HPDE6-E6E7 (cell line): Measurements from ENCODE around the gene PHAF1.

Source experiments
- DNase-seq: peaks from one replicate; pipeline ENCODE4 v3.0.0; 2011; ENCODE audit warnings: missing footprints; ENCODE audit errors: extremely low spot score

Gene PHAF1

DNA sequence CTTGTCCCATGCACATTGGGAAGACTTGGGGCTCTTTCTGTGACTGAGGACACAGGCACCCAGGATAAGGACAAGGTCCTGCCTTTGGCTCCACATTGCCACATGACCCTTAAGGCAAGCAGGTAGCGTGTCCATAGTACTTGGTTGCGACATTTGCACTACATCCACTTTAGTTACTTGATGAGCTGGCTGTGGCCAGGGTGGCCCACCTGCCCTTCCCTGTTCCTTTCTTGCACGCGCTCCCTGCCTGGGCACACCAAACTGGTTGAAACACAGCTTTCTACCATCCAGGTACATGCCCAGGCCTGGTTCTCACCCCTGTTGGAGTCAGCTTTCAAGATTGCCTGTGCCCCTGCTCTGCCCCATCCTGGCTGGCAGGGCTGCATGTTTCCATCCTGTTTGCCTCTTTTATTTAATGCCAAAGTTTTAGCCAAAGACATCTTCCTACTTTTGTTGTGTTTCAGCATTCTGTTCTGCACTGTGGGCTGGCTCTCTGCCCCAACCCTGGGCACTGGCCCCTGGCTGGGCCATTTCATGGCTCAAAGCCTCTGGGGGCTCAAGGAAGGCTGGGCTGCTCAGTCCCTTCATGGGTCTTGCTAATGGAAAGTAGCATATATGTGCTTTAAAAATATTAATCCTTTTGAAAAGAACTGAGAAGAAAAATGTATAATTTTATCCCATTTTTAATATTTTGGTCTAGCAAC, 37.8 kb downstream of the PHAF1 start:
- no peak for DNase-seq

DNA sequence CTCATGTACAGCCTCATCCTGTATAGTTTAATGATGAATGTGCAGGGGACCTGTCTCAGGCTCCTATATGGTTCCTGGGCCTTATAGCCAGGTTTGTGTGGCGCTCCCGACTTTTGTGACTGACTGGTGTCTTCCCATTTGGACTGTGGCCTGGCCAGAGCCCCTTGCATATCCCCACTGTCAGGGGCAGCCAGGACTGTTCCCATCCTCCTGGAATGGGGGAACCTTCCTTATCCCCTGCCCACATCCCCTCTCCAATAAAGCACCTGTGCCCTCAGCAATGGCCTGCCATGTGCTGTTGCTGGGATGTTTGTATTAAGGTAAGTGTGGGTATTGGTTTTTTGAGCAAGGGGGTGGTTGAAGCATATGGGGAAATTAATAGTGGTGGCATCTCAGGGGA, 38.5 kb downstream of the PHAF1 start:
- DNase-seq: no peak

DNA sequence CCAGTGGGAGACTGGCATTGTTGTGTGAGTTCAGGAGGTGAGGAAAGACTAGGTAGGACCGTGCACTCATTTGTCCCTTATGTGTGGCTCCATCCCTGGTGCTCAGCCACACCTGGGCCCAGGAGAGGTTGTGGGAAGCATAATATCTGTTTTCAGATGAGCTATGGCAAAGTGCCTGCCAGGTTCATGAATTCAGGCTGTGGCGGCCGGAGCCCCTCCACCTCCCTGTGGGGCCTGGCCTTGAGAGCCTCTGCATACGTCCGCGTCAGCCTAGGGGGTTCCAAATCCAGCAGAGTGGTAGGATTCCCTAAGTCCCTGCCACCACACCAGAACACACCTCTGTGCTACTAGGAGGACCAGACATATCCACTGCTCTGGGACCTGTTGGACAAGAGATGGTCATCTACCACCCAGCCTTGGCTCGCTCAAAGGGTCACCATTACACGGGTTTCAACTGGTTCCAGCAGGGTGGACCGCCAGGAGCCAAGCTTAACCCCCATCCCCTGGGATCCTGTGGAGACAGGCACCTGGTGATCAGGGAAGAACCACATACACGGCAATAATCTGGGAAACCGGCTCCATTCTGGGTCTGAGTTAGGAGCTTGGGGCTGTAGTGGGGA, 39.0 kb downstream of the PHAF1 start:
- no peak for DNase-seq

DNA sequence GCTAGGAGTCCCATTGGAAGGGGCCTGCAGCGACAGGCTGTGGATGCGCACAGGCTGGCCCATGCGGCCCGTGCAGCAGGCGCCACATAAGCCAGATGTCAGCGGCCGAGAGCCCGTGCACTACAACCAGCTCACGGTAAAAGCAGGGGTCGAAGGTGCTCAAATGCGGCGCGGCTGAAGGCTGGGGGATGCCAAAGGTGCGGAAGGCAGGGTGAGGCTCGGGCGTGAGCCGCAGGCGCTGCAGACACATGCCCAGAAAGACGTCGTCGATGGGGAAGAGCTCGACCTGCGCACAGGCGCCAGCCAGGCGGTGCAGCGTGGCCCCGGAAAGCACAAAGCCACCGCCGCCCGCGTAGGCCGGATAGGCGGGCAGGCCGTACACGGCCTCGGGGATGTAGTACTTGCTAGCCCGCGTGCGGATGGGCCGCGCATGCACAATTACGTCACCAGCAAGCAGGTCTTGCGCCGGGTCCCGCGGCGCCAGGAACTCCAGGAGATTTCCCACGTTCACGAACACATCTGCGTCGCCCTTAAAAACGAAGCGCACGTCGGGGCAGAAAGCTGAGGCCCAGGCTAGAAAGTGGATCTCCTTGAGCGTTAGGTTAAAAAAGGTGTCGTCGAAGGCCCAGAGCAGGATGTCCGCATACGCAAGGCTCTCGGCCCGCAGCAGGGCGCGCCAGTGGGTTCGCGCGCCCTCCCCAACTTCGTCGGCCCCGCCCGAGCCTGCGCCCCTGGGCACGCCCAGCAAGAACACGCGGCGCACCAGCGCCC, 39.7 kb downstream of the PHAF1 start:
- DNase-seq: no peak

DNA sequence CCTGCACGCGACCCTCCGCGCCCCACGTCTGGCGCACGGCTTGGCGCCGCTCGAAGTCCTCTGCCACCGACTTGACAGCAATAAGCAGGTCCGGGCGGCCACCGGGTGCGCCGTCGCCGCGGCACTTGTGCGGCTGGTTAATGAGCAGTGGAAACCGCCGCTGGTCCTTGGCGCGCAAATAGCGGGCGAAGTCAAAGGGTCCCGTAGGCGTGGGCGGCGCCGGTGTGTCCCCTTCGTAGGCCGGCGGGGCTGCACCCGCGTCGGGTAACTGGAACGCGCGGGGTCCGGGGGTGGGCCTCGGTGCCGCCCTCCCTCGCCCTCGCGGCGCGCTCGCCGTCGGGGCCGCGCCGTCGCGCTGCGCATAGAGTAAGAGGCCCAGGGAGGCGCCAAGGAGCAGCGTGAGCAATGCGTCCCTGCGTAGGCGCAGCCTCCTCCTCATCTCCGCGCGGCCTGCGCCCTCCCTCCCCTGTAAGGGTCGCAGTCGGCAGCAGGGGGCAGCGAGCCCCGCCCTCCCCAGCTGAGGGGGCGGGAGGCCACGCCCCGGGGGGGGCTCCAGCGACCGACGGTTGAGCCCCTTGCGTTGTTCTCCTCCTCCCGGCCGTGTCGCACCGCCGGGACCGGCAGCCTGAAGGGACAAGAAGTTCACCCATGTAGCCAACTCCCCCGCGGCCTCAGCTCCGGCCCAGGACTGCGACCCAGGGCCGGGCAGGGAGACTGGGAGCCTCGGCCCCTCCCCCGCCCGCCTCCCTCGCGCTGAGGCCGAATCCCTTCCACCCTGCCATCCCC, 40.5 kb downstream of the PHAF1 start:
- no peak for DNase-seq

DNA sequence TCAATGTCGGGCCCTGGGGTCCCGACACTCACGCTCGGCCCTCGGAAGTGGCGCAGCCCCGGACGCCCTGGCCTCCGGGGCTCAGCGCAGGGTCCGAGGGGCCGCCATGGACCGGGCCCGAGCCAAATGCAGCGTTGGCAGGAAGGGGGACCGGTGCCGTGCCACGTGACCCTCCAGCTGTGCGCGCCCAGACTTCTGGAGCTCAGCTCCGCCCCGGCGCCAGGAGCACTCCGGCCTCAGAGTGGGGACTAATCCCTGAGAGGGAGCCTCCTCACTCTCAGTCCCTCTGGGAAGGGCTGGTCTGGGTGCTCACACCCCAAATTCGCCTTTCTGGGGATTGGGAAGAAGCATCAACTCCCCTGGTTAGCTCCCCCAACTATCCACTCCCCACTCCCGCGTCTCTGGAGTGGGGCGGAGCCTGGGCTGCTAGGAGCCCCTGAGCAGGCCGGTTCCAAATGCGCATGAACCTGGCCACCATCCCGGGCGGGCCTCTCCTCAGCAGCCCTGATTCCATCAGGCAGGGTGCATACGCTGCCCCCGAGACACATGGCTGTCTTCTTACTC, 41.2 kb downstream of the PHAF1 start, which contains the start of gene B3GNT9:
Gene B3GNT9, minus strand, starts transcription at position 166 of the 564 bp plus-strand sequence. CDS start 513 bp downstream, outside the sequence.
- DNase-seq: peak; percentile 73

DNA sequence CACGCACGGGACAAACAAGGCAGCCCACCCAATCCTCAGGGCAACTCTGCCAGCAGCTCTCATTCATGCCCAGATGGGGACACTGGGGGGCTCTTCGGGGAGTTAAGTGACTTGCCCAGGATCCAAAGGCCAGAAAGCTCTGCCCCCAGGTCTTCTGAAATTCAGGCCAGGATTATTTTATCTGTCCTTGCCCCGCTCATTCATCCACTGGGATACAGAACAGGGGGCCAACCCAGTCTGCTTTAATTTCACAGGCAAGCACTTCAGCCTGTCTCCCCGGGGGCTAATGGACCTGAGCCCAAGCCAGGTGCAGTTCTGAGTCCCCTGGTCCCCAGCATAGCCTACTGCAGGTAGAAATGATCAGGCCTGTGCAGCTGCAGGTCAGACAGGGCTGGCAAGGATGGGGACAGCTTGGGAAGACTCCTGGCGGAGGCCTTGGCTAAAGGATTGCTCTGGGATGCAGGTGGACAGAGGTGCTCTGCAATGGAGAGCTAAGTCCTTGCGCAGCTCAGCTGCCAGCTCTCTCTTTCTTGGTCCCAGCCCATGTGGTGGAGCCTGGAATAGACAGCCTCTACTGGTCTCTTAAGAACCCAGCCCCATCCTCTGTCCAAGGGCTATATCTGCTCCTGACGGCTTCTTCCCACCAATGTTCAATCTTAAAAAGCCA, 41.8 kb downstream of the PHAF1 start:
- DNase-seq: no peak

DNA sequence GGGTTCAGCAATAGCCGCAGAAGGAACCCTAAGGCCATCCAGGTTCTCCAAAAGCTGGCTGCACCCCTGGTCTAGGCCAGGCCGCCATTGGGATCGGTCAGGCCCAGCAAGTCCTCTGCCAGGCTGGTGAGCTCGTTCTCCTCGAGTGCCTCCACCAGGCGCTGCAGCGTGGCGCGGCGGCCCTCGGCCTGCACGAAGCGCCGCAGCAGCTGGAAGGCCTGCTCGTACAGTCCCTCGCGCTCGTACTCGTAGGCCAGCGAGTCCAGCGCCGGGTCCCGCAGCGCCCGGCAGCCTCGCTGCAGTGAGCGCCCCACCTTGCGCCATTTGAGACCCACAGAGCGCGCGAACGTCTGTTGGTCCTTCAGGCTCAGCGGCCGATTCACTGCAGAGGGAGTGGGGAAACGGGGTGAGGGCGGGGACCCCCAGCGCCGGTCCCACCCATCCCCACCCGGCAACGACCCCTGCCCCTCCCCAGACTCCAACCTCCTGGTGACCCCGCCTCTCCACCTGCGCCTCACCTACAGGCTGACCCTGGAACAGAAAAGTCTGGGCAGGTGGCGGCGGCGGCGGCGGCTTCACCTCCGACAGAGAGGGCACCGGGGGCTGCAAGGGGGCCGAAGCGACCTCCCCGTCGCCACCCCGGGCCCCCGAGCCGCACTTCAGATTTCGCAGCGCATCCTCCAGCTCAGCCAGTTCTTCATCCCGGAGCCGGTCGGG, 45.0 kb downstream of the PHAF1 start:
- DNase-seq: no peak

DNA sequence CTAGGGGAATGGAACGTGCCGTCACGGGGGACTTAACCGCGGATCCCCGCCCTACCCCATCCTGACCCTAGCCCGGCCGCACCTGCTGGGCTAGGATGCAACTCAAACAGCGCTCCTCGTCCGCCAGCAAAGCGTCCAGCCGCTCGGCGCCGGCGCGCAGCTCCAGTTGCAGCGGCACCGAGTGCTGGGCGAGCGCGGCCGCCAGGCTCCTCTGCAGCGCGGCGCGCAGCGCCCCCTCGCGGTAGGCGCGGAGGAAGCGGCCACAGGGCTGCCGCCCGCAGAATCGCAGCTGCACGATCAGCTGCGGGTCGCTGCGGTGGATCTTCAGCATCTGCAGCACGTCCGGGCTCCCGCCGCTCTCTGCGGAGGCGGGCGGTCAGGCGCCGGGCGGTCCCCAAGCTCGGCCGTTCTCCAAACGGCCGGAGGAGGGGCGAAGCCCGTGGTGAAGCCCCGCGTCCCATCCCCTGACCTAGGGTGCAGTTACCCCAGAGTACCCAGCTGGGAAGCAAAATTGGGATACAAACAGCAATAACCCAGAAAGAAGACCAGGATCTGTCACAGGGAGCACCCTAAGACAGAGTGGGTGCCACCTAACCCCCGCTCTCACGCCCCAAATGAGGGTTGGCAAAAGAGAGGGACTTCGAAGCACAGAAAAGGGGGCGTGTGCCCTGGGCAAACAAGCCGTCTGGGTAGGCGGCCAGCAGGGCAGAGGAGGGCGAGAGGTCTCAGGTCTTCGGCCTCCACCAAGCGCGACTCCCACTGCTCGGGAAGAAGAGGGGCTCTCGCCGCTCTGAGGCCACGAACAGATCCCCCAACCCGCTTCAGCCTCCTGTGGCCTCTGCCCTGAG, 45.8 kb downstream of the PHAF1 start:
- peak; percentile 78 for DNase-seq

DNA sequence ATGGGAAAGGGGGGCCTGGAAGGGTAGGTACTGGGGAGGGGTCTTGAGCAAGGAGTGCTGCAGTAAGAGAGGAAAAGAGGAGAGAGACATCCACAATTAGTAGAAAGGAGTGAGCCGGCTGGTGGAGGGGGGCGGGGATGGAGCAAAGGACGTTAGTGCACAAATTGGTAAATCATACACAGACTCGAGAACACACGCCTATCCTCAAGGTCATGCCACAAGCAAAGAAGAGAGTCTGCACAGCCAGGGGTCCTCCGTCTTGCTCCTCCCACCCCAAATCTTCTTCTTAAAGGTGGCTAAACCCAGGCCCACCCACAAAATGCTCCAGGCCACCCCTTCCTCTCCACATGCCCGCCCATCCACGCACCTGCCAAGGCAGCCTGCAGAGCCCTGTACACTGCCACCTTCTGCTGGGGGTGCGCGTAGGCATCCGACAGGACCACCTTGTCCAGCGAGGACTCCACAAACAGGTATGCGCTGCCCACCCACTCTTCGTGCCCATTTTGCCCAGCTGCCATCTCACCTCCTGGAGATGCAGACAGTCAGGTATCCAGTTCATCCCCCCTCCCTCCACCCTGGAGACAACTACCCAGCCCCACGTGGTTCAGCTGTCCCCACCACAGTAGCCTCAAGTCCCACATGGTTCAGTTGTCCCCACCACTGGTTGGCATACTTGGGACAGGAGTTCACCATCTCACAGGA, 46.6 kb downstream of the PHAF1 start:
- DNase-seq: no peak

DNA sequence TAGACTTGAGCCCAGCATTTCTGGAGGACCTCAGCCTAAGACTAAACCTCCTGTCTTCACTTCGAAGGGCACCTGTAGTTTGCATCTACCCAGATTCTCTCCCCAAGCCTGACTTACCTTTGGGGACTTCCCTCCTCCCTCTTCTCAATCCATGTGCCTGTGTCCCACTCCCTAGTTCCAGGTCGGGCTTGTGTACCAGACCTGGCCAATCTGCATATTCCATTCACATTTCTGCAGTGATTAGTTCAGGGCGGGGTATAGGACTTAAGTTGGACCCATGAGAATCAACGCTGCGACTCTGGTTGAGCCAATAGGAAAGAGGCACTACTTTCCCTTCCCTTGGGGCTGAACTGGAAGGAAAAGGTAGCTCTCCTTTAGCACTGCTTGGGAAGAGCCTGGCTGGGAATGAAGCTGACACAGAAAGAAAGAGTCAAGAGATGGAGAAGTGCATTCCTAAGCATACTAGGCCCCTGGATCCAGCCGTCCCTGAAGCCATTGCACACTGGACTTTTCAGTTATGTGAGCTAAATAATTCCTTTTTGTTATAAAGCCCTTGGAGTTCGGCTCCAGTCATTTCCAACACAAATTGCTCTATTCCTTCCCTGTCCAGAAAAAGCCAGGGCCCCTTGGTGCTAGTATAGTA, 47.5 kb downstream of the PHAF1 start:
- no peak for DNase-seq

DNA sequence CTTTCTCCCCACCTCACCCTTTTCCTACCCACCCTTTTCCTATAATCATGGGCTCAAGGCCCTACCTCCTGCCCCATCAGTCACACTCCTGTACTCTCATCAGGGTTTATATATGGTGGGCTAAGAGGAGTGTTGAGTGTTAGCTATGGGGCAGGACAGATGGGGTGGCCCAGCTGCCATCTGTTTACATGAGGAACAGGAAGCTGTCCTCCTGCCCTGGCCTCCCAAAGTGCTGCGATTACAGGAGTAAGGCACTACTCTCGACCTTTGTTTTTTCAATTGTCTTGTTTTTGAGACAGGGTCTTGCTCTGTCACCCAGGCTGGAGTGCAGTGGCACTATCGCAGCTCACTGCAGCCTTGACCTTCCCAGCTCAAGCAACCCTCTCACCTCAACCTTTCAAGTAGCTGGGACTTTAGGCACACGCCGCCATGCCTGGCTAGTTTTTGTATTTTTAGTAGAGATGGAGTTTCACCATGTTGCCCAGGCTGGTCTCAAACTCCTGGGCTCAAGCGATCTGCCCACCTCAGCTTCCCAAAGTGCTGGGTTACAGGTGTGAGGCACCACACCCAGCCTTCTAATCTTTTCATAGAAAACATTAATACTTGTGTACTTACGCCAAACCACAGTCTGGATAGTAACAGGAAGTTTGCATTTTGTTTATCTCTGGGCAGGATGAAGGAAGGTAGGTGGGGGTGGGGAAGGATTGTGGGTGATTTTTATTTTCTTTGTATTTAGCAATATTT, 48.3 kb downstream of the PHAF1 start:
- DNase-seq: no peak

DNA sequence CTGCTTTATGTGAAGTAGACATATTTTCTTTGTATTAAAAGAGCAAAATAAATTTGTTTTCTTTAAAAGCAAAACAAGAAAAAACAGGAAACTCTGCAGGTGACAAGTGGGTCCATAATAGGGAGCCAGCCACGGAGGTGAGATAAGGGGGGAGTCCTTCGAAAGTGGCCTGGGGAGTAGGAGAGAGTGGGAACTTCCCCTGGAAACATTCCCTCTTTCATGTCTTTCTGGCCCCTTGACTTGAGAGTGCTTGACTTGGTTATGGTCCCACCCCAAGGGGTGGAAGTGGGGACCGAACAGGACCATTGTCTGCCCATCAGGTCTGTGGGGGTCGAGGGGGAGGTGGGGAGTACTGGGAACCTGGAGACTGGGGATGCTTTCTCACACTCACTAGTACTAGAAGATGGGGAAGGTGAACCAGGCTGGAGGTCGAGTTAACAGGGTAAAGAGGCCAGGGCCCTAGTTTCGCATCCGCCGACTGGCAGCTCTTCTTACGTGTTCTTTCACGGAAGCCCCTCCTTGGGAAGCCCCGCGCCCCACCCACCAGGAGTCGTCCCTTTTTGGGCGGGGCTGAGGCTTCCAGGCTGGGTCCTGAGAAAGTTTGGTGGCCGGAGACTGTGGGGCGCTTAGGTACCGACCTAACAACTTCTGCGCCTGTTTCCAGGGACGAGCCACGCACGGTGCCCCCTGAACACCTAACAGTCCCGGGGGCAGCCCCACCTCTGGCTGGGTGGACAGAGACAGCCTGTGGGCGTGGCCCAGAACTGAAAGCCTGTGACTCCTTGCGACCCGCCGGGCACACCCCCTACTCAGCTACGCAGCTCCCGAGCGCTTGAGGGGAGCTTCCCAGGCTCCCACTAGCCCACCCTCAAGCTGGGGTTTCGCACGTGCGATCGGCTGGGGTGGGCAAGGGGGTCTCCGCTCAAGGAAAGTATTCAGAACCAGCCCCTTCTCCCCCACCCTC, 49.2 kb downstream of the PHAF1 start:
- no peak for DNase-seq

DNA sequence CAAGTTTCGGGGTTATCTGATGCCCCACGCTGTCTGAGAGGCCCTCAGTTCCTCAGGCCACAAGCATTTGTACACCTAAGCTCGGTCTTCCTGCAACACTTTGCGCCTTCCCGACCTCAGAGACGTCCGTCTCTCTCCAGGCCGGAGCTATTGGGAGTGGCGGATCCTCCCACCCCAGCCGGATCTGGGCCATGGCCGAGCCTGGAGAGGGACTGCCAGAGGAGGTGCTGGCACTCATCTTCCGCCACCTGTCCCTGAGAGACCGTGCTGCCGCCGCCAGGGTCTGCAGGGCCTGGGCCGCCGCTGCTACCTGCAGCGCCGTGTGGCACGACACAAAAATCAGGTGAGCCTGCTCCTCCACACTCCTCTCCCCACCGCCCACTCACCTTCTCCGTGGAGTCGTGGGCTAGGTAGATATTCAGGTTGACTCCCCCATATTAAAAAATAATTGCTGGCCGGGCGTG, 51.9 kb downstream of the PHAF1 start:
- DNase-seq: no peak

DNA sequence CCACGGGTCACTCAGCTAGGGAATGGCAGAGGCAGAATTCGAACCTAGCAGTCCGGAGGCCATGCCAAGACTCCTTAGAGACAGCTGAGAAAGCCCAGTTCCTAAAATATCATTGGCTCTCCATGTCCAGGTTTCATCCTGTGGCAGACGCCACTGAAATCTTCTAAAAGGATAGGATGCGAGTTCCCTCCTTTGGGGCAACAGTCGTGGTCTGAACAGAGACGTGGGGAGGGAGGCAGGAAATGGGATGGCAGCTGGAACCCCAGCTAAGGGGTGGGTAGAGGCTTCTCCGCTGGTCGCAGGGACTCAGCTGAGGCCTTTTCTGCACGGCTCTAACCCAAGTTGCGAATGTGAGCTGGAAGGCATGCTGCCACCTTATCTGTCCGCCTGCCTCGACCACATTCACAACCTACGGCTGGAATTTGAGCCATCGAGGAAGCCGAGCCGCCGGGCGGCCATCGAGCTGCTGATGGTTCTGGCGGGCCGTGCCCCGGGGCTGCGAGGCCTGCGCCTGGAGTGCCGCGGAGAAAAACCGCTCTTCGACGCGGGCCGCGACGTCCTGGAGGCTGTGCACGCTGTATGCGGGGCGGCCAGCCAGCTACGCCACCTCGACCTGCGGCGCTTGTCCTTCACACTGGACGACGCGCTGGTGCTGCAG, 52.9 kb downstream of the PHAF1 start:
- DNase-seq: no peak
